Vagina (tissue), 2 donors: ENCODE data around the gene NRSN1.

ENCODE experiments used
- CTCF ChIP-seq, 3 experiments: fragments of 450-650 bp in 2 of 3; fragments of 200-600 bp in 1 of 3; sonication (generic) in 1 of 3; IDR thresholded peaks; one replicate each; pipeline ENCODE4 v1.5.1; 2017 to 2019; ENCODE audit warnings: antibody characterized with exemption in 3 of 3, mild to moderate bottlenecking in 2 of 3, moderate library complexity in 2 of 3
- POLR2A ChIP-seq, 2 donors: fragments of 450-650 bp; IDR thresholded peaks; one replicate each; pipeline ENCODE4 v1.6.1; 2017; ENCODE audit warnings: antibody characterized with exemption in 2 of 2, mild to moderate bottlenecking in 2 of 2, moderate library complexity in 2 of 2

GRCh38 chr6:24089736-24090135, 36.3 kb upstream of the NRSN1 start:
- no peak for TF ChIP-seq POLR2A (IDR thresholded peaks at IDR 0.05)
- no peak for TF ChIP-seq CTCF (IDR thresholded peaks at IDR 0.05)
